MM.1S (cell line): ENCODE results near the gene APOA5.

Experiments used
- DNase-seq: peaks from one replicate; pipeline ENCODE4 v3.0.0-alpha.2; 2015
- H2AFZ ChIP-seq: fragments of 300-600 bp; sonication (generic); 2 replicates; pipeline ENCODE4 v1.6.0; 2016; ENCODE audit warnings: antibody characterized with exemption, low read length
- H3F3A ChIP-seq: fragments of 300-600 bp; sonication (generic); 2 replicates; pipeline ENCODE4 v1.6.1; 2016; ENCODE audit warnings: mild to moderate bottlenecking, antibody characterized with exemption, low read length, moderate library complexity, mixed read lengths; ENCODE audit not compliant: insufficient read depth
- H3K27ac ChIP-seq: fragments of 300-600 bp; sonication (generic); 2 replicates; pipeline ENCODE4 v1.5.1; 2016; ENCODE audit warnings: mild to moderate bottlenecking, low read length
- H3K27me3 ChIP-seq: fragments of 300-600 bp; sonication (generic); replicated peaks from 2 replicates; pipeline ENCODE4 v1.6.0; 2016; ENCODE audit warnings: low read length; ENCODE audit not compliant: insufficient read depth
- H3K36me3 ChIP-seq: fragments of 300-600 bp; sonication (generic); replicated peaks from 2 replicates; pipeline ENCODE4 v1.6.1; 2016; ENCODE audit warnings: mild to moderate bottlenecking, low read length, mixed read lengths; ENCODE audit not compliant: insufficient read depth
- H3K4me1 ChIP-seq: fragments of 300-600 bp; sonication (generic); 2 replicates; pipeline ENCODE4 v1.6.1; 2016; ENCODE audit warnings: low read length, mixed read lengths
- H3K4me2 ChIP-seq: fragments of 300-600 bp; sonication (generic); 2 replicates; pipeline ENCODE4 v1.6.0; 2016; ENCODE audit warnings: low read depth, low read length
- H3K4me3 ChIP-seq: fragments of 300-600 bp; sonication (generic); 2 replicates; pipeline ENCODE4 v1.5.1; 2016; ENCODE audit warnings: low read length, mixed read lengths
- H3K79me2 ChIP-seq: fragments of 300-600 bp; sonication (generic); 2 replicates; pipeline ENCODE4 v1.6.1; 2016; ENCODE audit warnings: mixed run types, low read length, mixed read lengths
- H3K9ac ChIP-seq: fragments of 300-600 bp; sonication (generic); 2 replicates; pipeline ENCODE4 v1.6.1; 2016; ENCODE audit warnings: low read length, mixed read lengths
- H3K9me2 ChIP-seq: fragments of 300-600 bp; sonication (generic); replicated peaks from 2 replicates; pipeline ENCODE4 v1.6.1; 2016; ENCODE audit warnings: mild to moderate bottlenecking, low read length, mixed read lengths; ENCODE audit not compliant: insufficient read depth
- H3K9me3 ChIP-seq: fragments of 300-600 bp; sonication (generic); replicated peaks from 2 replicates; pipeline ENCODE4 v1.6.1; 2016; ENCODE audit warnings: mild to moderate bottlenecking, low read length, mixed read lengths; ENCODE audit not compliant: insufficient read depth
- H4K20me1 ChIP-seq: fragments of 300-600 bp; sonication (generic); 2 replicates; pipeline ENCODE4 v1.6.1; 2016; ENCODE audit warnings: mild to moderate bottlenecking, low read length, moderate library complexity, mixed read lengths; ENCODE audit not compliant: insufficient read depth
- CTCF ChIP-seq: fragments of 300-600 bp; sonication (generic); IDR thresholded peaks from 2 replicates; pipeline ENCODE4 v1.5.1; 2016; ENCODE audit warnings: antibody characterized with exemption, low read length, mixed read lengths
- EZH2 ChIP-seq: fragments of 300-600 bp; sonication (generic); optimal IDR thresholded peaks from 2 replicates; pipeline ENCODE3; 2017; ENCODE audit warnings: low read depth, mild to moderate bottlenecking, antibody characterized with exemption, low read length, mixed read lengths
- EZH2phosphoT487 ChIP-seq: fragments of 300-600 bp; sonication (generic); IDR thresholded peaks from 2 replicates; pipeline ENCODE4 v1.6.1; 2018; ENCODE audit warnings: antibody characterized with exemption, low read length

The APOA5 gene

GRCh38 chr11:116814502-116814901, 22.8 kb upstream of the APOA5 start:
- no peak for DNase-seq

GRCh38 chr11:116813781-116814471, 22.2 kb upstream of the APOA5 start:
- Histone ChIP-seq H3F3A (no peaks in the 10 kb centered on the region), H3K4me2 (no peak overlapping the region), H3K27ac (no peak overlapping the region), H3K4me3 (no peak overlapping the region), H3K4me1 (no peaks in the 10 kb centered on the region), H3K9me3 (no peaks in the 10 kb centered on the region), H3K36me3 (no peaks in the 10 kb centered on the region), H3K9ac (no peak overlapping the region), H3K79me2 (no peaks in the 10 kb centered on the region), H3K9me2 (no peaks in the 10 kb centered on the region), H2AFZ (no peak overlapping the region), H3K27me3 (no peaks in the 10 kb centered on the region), H4K20me1 (no peaks in the 10 kb centered on the region)
- TF ChIP-seq CTCF (no peak), EZH2phosphoT487 (no peak), EZH2 (no peak)
- DNase-seq: no peak

More at GRCh38 chr11:116814502-116814901, 22.8 kb upstream of the APOA5 start:
- Histone ChIP-seq H3K36me3 (no peaks in the 10 kb centered on the region), H4K20me1 (no peaks in the 10 kb centered on the region), H2AFZ (no peak overlapping the region), H3K9ac (no peak overlapping the region), H3K9me2 (no peaks in the 10 kb centered on the region), H3K4me2 (no peak overlapping the region), H3K9me3 (no peaks in the 10 kb centered on the region), H3K27me3 (no peaks in the 10 kb centered on the region), H3K79me2 (no peaks in the 10 kb centered on the region), H3F3A (no peaks in the 10 kb centered on the region), H3K4me1 (no peaks in the 10 kb centered on the region), H3K27ac (no peak overlapping the region), H3K4me3 (no peak overlapping the region)
- TF ChIP-seq EZH2phosphoT487 (no peak), EZH2 (no peak), CTCF (no peak)

- H3K4me1 ChIP-seq: no peaks in the 10 kb centered on the region
These were observed 21.5 kb upstream of the APOA5 start for GRCh38 chr11:116813170-116813569.

More at GRCh38 chr11:116813170-116813569, 21.5 kb upstream of the APOA5 start:
- DNase-seq: no peak
- no peak overlapping the region for H3K4me2 ChIP-seq
- H3K27me3 ChIP-seq: no peaks in the 10 kb centered on the region
- no peaks in the 10 kb centered on the region for H3K9me3 ChIP-seq
- H3K9me2 ChIP-seq: no peaks in the 10 kb centered on the region
- H3K27ac ChIP-seq: no peak overlapping the region
- no peaks in the 10 kb centered on the region for H3K36me3 ChIP-seq
- no peak for TF ChIP-seq EZH2phosphoT487
- no peak for TF ChIP-seq CTCF
- TF ChIP-seq EZH2: no peak
- H3K9ac ChIP-seq: no peak overlapping the region
- no peak overlapping the region for H3K4me3 ChIP-seq
- H3F3A ChIP-seq: no peaks in the 10 kb centered on the region
- H3K79me2 ChIP-seq: no peaks in the 10 kb centered on the region
- no peaks in the 10 kb centered on the region for H4K20me1 ChIP-seq
- H2AFZ ChIP-seq: no peak overlapping the region
